ENCODE data around the gene RPS5. TPM values are rescaled to one million over a fixed set of nuclear protein-coding genes. Genes with fewer than 3 reads are reported as not detected.

RPS5 gene
- polyA plus RNA-seq, 1 donor (not counting 4 experiments of a cell fraction or from before 2014, with no cell fraction given) = 2,056 TPM

GRCh38 chr19:58355215-58355796, 31.8 kb upstream of the RPS5 start:
- FAIRE-seq = no peak
- no peak for DNase-seq (ENCODE audit: low read depth, low spot score)
- H4K20me1 ChIP-seq (ENCODE audit: control insufficient read depth, extremely low read depth, insufficient read depth, low read length) = no peaks in the 10 kb centered on the region
- H3K4me3 ChIP-seq (ENCODE audit: control insufficient read depth in 2 of 3, extremely low read depth in 1 of 3, insufficient read depth in 2 of 3, low read depth in 1 of 3, low read length in 3 of 3) = no peak overlapping the region
- dilution Hi-C loops (cut with MboI; ENCODE audit: extremely low pct_ligation_motif_present, low sequenced_read_pairs) = no loop called here
- TF ChIP-seq, protein P1, sequence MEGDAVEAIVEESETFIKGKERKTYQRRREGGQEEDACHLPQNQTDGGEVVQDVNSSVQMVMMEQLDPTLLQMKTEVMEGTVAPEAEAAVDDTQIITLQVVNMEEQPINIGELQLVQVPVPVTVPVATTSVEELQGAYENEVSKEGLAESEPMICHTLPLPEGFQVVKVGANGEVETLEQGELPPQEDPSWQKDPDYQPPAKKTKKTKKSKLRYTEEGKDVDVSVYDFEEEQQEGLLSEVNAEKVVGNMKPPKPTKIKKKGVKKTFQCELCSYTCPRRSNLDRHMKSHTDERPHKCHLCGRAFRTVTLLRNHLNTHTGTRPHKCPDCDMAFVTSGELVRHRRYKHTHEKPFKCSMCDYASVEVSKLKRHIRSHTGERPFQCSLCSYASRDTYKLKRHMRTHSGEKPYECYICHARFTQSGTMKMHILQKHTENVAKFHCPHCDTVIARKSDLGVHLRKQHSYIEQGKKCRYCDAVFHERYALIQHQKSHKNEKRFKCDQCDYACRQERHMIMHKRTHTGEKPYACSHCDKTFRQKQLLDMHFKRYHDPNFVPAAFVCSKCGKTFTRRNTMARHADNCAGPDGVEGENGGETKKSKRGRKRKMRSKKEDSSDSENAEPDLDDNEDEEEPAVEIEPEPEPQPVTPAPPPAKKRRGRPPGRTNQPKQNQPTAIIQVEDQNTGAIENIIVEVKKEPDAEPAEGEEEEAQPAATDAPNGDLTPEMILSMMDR (optimal IDR thresholded peaks at IDR 0.05 in 1 of 3, IDR thresholded peaks at IDR 0.05 in 1 of 3, conservative IDR thresholded peaks at IDR 0.05 in 1 of 3; ENCODE audit: extremely low read depth in 1 of 3, insufficient read depth in 2 of 3, low read length in 3 of 3) = no peak
- TF ChIP-seq EZH2 (IDR thresholded peaks at IDR 0.05; ENCODE audit: low read length) = no peak
- no peak overlapping the region for H3K9ac ChIP-seq (ENCODE audit: control insufficient read depth, extremely low read depth, insufficient read depth, low read length)
- H3K9me3 ChIP-seq (ENCODE audit: control insufficient read depth, low read depth, low read length) = peaks cover 3% of the 10 kb centered on the region
- peaks cover 30% of the 10 kb centered on the region for H3K27me3 ChIP-seq (ENCODE audit: control insufficient read depth, extremely low read depth, insufficient read depth, low read length)
- H3K79me2 ChIP-seq (ENCODE audit: control insufficient read depth, insufficient read depth, low read length) = no peaks in the 10 kb centered on the region
- H2AFZ ChIP-seq (ENCODE audit: control insufficient read depth, low read length) = no peak overlapping the region
- H3K9me1 ChIP-seq (ENCODE audit: control insufficient read depth, extremely low read depth, insufficient read depth, low read length) = no peaks in the 10 kb centered on the region
- no peak overlapping the region for H3K4me2 ChIP-seq (ENCODE audit: control insufficient read depth, extremely low read depth, insufficient read depth, low read depth, low read length)
- H3K4me1 ChIP-seq (ENCODE audit: control insufficient read depth, extremely low read depth, insufficient read depth, low read length) = no peaks in the 10 kb centered on the region
- no peak overlapping the region for H3K27ac ChIP-seq (ENCODE audit: control insufficient read depth, insufficient read depth, low read length)
- H3K36me3 ChIP-seq (ENCODE audit: control insufficient read depth in 2 of 2, extremely low read depth in 1 of 2, insufficient read depth in 2 of 2, low read length in 2 of 2) = no peaks in the 10 kb centered on the region

DNA sequence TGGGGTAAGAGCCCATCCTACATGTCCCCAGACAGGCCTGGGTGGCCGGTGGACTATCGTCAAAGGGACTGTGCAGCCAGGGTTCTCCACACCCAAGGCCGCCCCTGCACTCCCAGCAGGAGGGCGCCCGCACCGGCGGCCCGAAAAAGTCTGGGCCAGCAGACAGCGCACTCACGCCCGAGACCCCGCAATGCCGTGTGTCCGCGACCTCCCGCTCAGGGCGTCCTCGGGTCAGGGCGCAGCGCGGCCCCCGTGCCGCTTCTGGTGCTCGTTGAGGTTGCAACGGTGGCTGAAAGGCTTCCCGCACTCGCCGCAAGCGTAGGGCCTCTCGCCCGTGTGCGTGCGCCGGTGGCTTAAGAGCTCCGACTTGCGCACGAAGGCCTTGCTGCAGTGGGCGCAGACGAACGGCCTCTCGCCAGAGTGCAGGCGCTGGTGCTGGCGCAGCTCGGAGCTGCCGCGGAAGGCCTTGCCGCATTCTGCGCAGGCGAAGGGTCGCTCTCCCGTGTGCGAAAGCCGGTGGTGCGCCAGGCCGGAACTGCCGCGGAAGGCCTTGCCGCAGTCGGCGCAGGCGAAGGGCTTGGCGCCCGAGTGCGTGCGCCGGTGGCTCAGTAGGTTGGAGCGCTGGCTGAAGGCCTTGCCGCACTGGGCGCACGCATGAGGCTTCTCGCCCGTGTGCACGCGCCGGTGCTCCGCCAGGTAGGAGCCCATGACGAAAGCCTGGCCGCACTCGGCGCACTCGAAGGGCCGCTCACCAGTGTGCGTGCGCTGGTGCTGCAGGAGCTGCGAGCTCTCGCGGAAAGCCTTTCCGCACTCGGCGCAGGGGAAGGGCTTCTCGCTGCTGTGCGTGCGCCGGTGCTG, 30.9 kb upstream of the RPS5 start:
- Histone ChIP-seq H3K9ac (ENCODE audit: control insufficient read depth, extremely low read depth, insufficient read depth, low read length) (no peak overlapping the region), H4K20me1 (ENCODE audit: control insufficient read depth, extremely low read depth, insufficient read depth, low read length) (no peaks in the 10 kb centered on the region), H3K4me3 (ENCODE audit: control insufficient read depth in 2 of 3, extremely low read depth in 1 of 3, insufficient read depth in 2 of 3, low read depth in 1 of 3, low read length in 3 of 3) (no peak overlapping the region), H3K36me3 (ENCODE audit: control insufficient read depth in 2 of 2, extremely low read depth in 1 of 2, insufficient read depth in 2 of 2, low read length in 2 of 2) (no peaks in the 10 kb centered on the region), H3K79me2 (ENCODE audit: control insufficient read depth, insufficient read depth, low read length) (no peaks in the 10 kb centered on the region), H2AFZ (ENCODE audit: control insufficient read depth, low read length) (no peak overlapping the region), H3K27me3 (ENCODE audit: control insufficient read depth, extremely low read depth, insufficient read depth, low read length) (peaks cover 22% of the 10 kb centered on the region), H3K9me1 (ENCODE audit: control insufficient read depth, extremely low read depth, insufficient read depth, low read length) (no peaks in the 10 kb centered on the region), H3K9me3 (ENCODE audit: control insufficient read depth, low read depth, low read length) (peaks cover 3% of the 10 kb centered on the region), H3K4me2 (ENCODE audit: control insufficient read depth, extremely low read depth, insufficient read depth, low read depth, low read length) (no peak overlapping the region), H3K27ac (ENCODE audit: control insufficient read depth, insufficient read depth, low read length) (no peak overlapping the region), H3K4me1 (ENCODE audit: control insufficient read depth, extremely low read depth, insufficient read depth, low read length) (no peaks in the 10 kb centered on the region)
- DNase-seq (ENCODE audit: low read depth, low spot score) (no peak), FAIRE-seq (no peak)
- peak; percentile 55 for TF ChIP-seq EZH2 (IDR thresholded peaks at IDR 0.05; ENCODE audit: low read length)
- TF ChIP-seq, protein P1 (optimal IDR thresholded peaks at IDR 0.05 in 1 of 3, IDR thresholded peaks at IDR 0.05 in 1 of 3, conservative IDR thresholded peaks at IDR 0.05 in 1 of 3; ENCODE audit: extremely low read depth in 1 of 3, insufficient read depth in 2 of 3, low read length in 3 of 3) = no peak
- dilution Hi-C loops (cut with MboI; ENCODE audit: extremely low pct_ligation_motif_present, low sequenced_read_pairs) = no loop called here

Data from keratinocyte (primary cell).